Neuronal stem cell (in vitro differentiated cells): ENCODE measurements around the gene AGBL2. TPM values are rescaled to one million over a fixed set of nuclear protein-coding genes. Genes with fewer than 3 reads are reported as not detected.

Experiments used
- DNase-seq: peaks from one replicate; pipeline ENCODE4 v3.0.0-alpha.2; 2013; ENCODE audit warnings: low spot score
- H2AFZ ChIP-seq: one replicate; pipeline ENCODE4 v1.6.1; 2013; ENCODE audit warnings: mild to moderate bottlenecking, low read length, inconsistent platforms
- H2AK5ac ChIP-seq: 2 replicates; pipeline ENCODE4 v1.6.1; 2013; ENCODE audit warnings: low read depth, mild to moderate bottlenecking, inconsistent platforms, low read length, moderate library complexity, mixed read lengths
- H2BK120ac ChIP-seq: 2 replicates; pipeline ENCODE4 v1.6.1; 2013; ENCODE audit warnings: low read depth, mild to moderate bottlenecking, inconsistent platforms, low read length, moderate library complexity, mixed read lengths
- H2BK12ac ChIP-seq: one replicate; pipeline ENCODE4 v1.6.1; 2013; ENCODE audit warnings: low read length, inconsistent platforms
- H2BK15ac ChIP-seq: 2 replicates; pipeline ENCODE4 v1.6.1; 2013; ENCODE audit warnings: mild to moderate bottlenecking, low read length, inconsistent platforms, mixed read lengths
- H2BK5ac ChIP-seq: one replicate; pipeline ENCODE4 v1.6.1; 2013; ENCODE audit warnings: inconsistent platforms, mild to moderate bottlenecking, low read length, moderate library complexity
- H3K14ac ChIP-seq: one replicate; pipeline ENCODE4 v1.6.1; 2013; ENCODE audit warnings: low read length, inconsistent platforms
- H3K18ac ChIP-seq: 2 replicates; pipeline ENCODE4 v1.6.1; 2013; ENCODE audit warnings: low read length, inconsistent platforms
- H3K23ac ChIP-seq: 2 replicates; pipeline ENCODE4 v1.6.1; 2013; ENCODE audit warnings: low read depth, mild to moderate bottlenecking, mixed read lengths, low read length, inconsistent platforms; ENCODE audit not compliant: poor library complexity
- H3K27ac ChIP-seq: replicated peaks from 3 replicates; pipeline ENCODE4 v1.5.1; 2013; ENCODE audit warnings: low read length, inconsistent platforms
- H3K27me3 ChIP-seq, 3 experiments: 2 replicates each; pipeline ENCODE4 v1.6.1; 2013; ENCODE audit warnings: low read length in 3 of 3, mild to moderate bottlenecking in 2 of 3, inconsistent platforms in 1 of 3, low read depth in 1 of 3, mixed read lengths in 1 of 3, moderate library complexity in 1 of 3; ENCODE audit not compliant: control insufficient read depth in 3 of 3, insufficient read depth in 3 of 3
- H3K36me3 ChIP-seq, 2 donors: replicated peaks in 1 of 2; 2 replicates each; pipeline ENCODE4 v1.6.1; 2013; ENCODE audit warnings: low read length in 2 of 2; ENCODE audit not compliant: control insufficient read depth in 2 of 2, insufficient read depth in 2 of 2
- H3K4ac ChIP-seq: 2 replicates; pipeline ENCODE4 v1.6.1; 2013; ENCODE audit warnings: inconsistent platforms, mild to moderate bottlenecking, low read length, moderate library complexity
- H3K4me1 ChIP-seq, 2 donors: 1 replicate in 1 of 2; 2 replicates in 1 of 2; pipeline ENCODE4 v1.6.1; 2013; ENCODE audit warnings: low read length in 2 of 2, low read depth in 1 of 2; ENCODE audit not compliant: control insufficient read depth in 2 of 2, insufficient read depth in 1 of 2
- H3K4me2 ChIP-seq: one replicate; pipeline ENCODE4 v1.6.1; 2013; ENCODE audit warnings: mild to moderate bottlenecking, low read length, inconsistent platforms; ENCODE audit not compliant: insufficient read depth, poor library complexity, severe bottlenecking
- H3K4me3 ChIP-seq, 2 donors: 2 replicates each; pipeline ENCODE4 v1.5.1; 2013; ENCODE audit warnings: low read length in 2 of 2, mild to moderate bottlenecking in 2 of 2, inconsistent platforms in 1 of 2, moderate library complexity in 1 of 2
- H3K79me1 ChIP-seq: one replicate; pipeline ENCODE4 v1.6.1; 2013; ENCODE audit warnings: low read depth, mild to moderate bottlenecking, inconsistent platforms, low read length, moderate library complexity
- H3K9ac ChIP-seq: one replicate; pipeline ENCODE4 v1.6.1; 2013; ENCODE audit warnings: mild to moderate bottlenecking, low read depth, low read length, inconsistent platforms; ENCODE audit not compliant: poor library complexity
- H3K9me3 ChIP-seq, 2 donors: replicated peaks in 1 of 2; 2 replicates each; pipeline versions ENCODE3 to v1.6.1; 2013; ENCODE audit warnings: low read length in 2 of 2, mild to moderate bottlenecking in 2 of 2, inconsistent platforms in 1 of 2, low read depth in 1 of 2, mixed read lengths in 1 of 2, moderate library complexity in 1 of 2; ENCODE audit not compliant: control insufficient read depth in 2 of 2, insufficient read depth in 1 of 2
- H4K8ac ChIP-seq: one replicate; pipeline ENCODE4 v1.6.1; 2013; ENCODE audit warnings: low read depth, mild to moderate bottlenecking, inconsistent platforms, low read length, moderate library complexity
- H4K91ac ChIP-seq: one replicate; pipeline ENCODE4 v1.6.1; 2013; ENCODE audit warnings: low read length, low read depth, mild to moderate bottlenecking, inconsistent platforms; ENCODE audit not compliant: poor library complexity
- WGBS, 2 donors: extraction: QIAGEN DNeasy Blood & Tissue Kit; methylation state at CpG; one replicate each; pipeline ENCODE4 v1.1.7; 2013; ENCODE audit warnings: missing lambda C conversion rate in 2 of 2, mixed read lengths in 1 of 2; ENCODE audit not compliant: insufficient read length in 2 of 2, insufficient replicate concordance in 1 of 2; ENCODE audit errors: extremely low coverage in 2 of 2; 5-methylcytosine and 5-hydroxymethylcytosine counted together
- small RNA-seq: library from polyadenylated mRNA; stranded (forward); fragments of <200 nt; extraction: miRNeasy Mini kit (QIAGEN cat#:217004); gene quantifications from one replicate; pipeline ENCODE3, GENCODE V24; 2013; ENCODE audit not compliant: insufficient read depth

Gene AGBL2

DNA sequence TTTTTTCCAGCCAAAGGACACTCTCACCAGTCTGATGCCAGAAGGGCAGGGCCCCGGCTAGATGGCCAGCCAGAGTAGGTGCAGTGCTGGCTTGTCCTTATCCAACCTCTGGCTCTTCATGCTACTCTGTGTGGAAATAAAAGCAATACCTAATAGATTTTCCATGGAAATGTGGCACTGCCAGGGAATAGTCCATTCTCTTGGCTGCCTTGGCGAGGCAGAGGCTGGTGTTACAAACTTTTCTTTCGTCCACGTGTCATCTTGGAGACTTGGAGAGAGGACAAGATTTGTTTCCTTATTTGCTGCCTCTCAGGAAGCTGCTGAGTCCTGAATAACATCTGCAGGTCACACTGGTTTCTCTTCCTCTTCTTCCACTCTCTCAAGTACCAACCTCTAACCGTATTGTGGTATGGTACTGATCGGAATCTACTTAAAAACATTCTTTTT is 103.8 kb downstream of the AGBL2 start:
- no peak for DNase-seq
- Histone ChIP-seq H3K27ac (no peak overlapping the region), H4K91ac (no peak overlapping the region), H2AK5ac (no peak overlapping the region), H3K23ac (no peak overlapping the region), H2BK15ac (no peak overlapping the region), H3K4ac (no peak overlapping the region), H3K9me3 (no peaks in the 10 kb centered on the region), H2AFZ (no peak overlapping the region), H2BK12ac (no peak overlapping the region), H3K4me2 (no peak overlapping the region), H3K36me3 (peaks cover 1 to 14% of the 10 kb centered on the region in 2 donors), H3K14ac (no peak overlapping the region), H4K8ac (no peak overlapping the region), H2BK5ac (no peak overlapping the region), H2BK120ac (no peak overlapping the region), H3K4me3 (no peak overlapping the region), H3K4me1 (peaks cover 0 to 2% of the 10 kb centered on the region in 2 donors), H3K18ac (no peak overlapping the region), H3K79me1 (no peaks in the 10 kb centered on the region), H3K9ac (no peak overlapping the region), H3K27me3 (no peaks in the 10 kb centered on the region)
- no CpG with 5 or more reads among the region's 6 CpGs for WGBS, 2 donors

DNA sequence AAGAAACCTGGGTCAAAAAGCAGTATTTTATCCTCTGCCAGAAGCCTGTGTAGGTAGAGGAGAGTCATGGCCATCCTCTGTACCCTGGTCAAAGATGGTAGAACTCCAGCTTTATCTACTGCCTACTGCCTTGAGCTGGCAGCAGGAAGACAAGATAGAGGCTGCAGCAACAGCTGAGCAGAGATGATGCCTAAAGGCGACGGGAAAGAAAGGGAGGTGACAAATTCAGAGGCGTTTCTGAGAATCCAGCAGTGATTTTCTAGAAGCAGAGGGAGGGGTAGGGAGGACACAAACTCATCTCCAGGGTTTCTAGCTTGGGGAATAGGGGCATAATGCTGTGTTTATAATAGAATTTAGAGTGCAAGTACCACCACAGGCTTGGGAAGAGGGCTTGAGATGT is 105.5 kb downstream of the AGBL2 start:
- H4K8ac ChIP-seq = no peak overlapping the region
- no CpG with 5 or more reads among the region's 3 CpGs for WGBS, 2 donors
- H3K4ac ChIP-seq = no peak overlapping the region
- no peak overlapping the region for H2BK15ac ChIP-seq
- H3K4me2 ChIP-seq = no peak overlapping the region
- no peaks in the 10 kb centered on the region for H3K27me3 ChIP-seq
- no peak overlapping the region for H2BK120ac ChIP-seq
- no peak for DNase-seq
- no peak overlapping the region for H2AFZ ChIP-seq
- no peak overlapping the region for H3K18ac ChIP-seq
- no peaks in the 10 kb centered on the region for H3K9me3 ChIP-seq
- no peak overlapping the region for H2AK5ac ChIP-seq
- no peak overlapping the region for H3K9ac ChIP-seq
- no peak overlapping the region for H4K91ac ChIP-seq
- H3K14ac ChIP-seq = no peak overlapping the region
- peaks cover 1 to 11% of the 10 kb centered on the region in 2 donors for H3K36me3 ChIP-seq
- no peak overlapping the region for H3K27ac ChIP-seq
- H2BK12ac ChIP-seq = no peak overlapping the region
- peaks cover 0 to 2% of the 10 kb centered on the region in 2 donors for H3K4me1 ChIP-seq
- no peak overlapping the region for H2BK5ac ChIP-seq
- H3K4me3 ChIP-seq = no peak overlapping the region
- H3K79me1 ChIP-seq = no peaks in the 10 kb centered on the region
- H3K23ac ChIP-seq = no peak overlapping the region

Small RNA genes within 50 kb of the gene (small RNA-seq; reads per million reads assigned to genes)
- gene RF00019 = not detected
